Transverse colon (tissue), 4 donors: ENCODE results near the gene CYTH3.

ENCODE experiments used
- CTCF ChIP-seq, 5 experiments: fragments of 200-600 bp in 3 of 5; fragments of 450-650 bp in 2 of 5; sonication (generic) in 3 of 5; IDR thresholded peaks; 1 replicate in 2 of 5; 2 replicates in 3 of 5; pipeline ENCODE4 v1.5.1; 2016 to 2017; ENCODE audit warnings: antibody characterized with exemption in 5 of 5, inconsistent platforms in 3 of 5, mild to moderate bottlenecking in 2 of 5, moderate library complexity in 1 of 5
- EP300 ChIP-seq: sonication (generic); formaldehyde crosslinking; IDR thresholded peaks from one replicate; pipeline ENCODE4 v1.6.1; 2017; ENCODE audit warnings: antibody characterized with exemption, low read depth
- POLR2A ChIP-seq: fragments of 450-650 bp; IDR thresholded peaks from one replicate; pipeline ENCODE4 v1.6.1; 2016; ENCODE audit warnings: antibody characterized with exemption, mild to moderate bottlenecking, moderate library complexity
- POLR2AphosphoS5 ChIP-seq, 3 donors: sonication (generic); formaldehyde crosslinking; IDR thresholded peaks; one replicate each; pipeline ENCODE4 v1.6.1; 2016; ENCODE audit warnings: antibody characterized with exemption in 3 of 3

- TF ChIP-seq CTCF (IDR thresholded peaks at IDR 0.05) (no peak), POLR2A (no peak), EP300 (no peak), POLR2AphosphoS5 (IDR thresholded peaks at IDR 0.05) (no peak)
These were observed 73.5 kb downstream of the CYTH3 start for GRCh38 chr7:6198689-6199595.
